ENCODE data around the gene PRICKLE1. TPM values are rescaled to one million over a fixed set of nuclear protein-coding genes. Genes with fewer than 3 reads are reported as not detected.

Gene PRICKLE1
- total RNA-seq, 3 donors from 2014 or later (not counting 1 experiment from before 2014, with no cell fraction given): 0.15 to 0.34 TPM; not detected in 1

DNA sequence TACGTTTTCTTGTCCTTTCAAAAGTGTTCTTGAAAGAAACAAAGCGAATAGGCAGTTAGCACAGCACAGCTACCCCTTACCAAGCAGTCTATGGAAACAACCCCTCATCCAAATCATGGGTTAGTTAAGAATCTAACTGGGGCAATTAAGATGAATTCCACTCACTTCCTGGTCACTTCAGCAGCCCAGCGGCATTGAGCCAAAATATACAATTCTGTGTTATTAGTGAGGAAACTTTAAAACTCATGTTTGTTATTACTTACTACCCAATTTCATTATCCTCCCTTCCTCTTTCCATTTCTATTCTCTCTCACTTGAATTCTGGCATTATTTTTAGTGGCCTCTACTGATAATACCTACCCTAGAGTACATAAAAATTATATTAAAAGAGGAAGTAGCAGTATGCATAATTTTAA is 142.2 kb downstream of the PRICKLE1 start:
- no peak for DNase-seq
- Histone ChIP-seq H3K4me1 (ENCODE audit: control insufficient read depth, insufficient read depth, low read length) (no peaks in the 10 kb centered on the region), H3K36me3 (ENCODE audit: control insufficient read depth, insufficient read depth, low read length) (peaks cover 25% of the 10 kb centered on the region), H3K4me3 (ENCODE audit: low read length) (no peak overlapping the region), H3K27ac (ENCODE audit: low read length) (no peak overlapping the region), H3K9me3 (ENCODE audit: control insufficient read depth, insufficient read depth, low read length) (peaks cover 3% of the 10 kb centered on the region), H3K27me3 (ENCODE audit: control insufficient read depth, insufficient read depth, low read length) (no peaks in the 10 kb centered on the region)
- WGBS (ENCODE audit: insufficient coverage): 100% methylated on average over 1 of the region's 3 CpGs
- H3K27me3 Mint-ChIP-seq (ENCODE audit: low read depth in 2 of 2): no peaks in the 10 kb centered on the region
- no peaks in the 10 kb centered on the region for H3K9me3 Mint-ChIP-seq
- H3K36me3 Mint-ChIP-seq: peaks cover 20% of the 10 kb centered on the region
- intact Hi-C loops (cut with micrococcal nuclease): no loop called here
- H3K4me1 Mint-ChIP-seq: no peaks in the 10 kb centered on the region
- no peak overlapping the region for H3K4me3 Mint-ChIP-seq
- TF ChIP-seq, protein P1, sequence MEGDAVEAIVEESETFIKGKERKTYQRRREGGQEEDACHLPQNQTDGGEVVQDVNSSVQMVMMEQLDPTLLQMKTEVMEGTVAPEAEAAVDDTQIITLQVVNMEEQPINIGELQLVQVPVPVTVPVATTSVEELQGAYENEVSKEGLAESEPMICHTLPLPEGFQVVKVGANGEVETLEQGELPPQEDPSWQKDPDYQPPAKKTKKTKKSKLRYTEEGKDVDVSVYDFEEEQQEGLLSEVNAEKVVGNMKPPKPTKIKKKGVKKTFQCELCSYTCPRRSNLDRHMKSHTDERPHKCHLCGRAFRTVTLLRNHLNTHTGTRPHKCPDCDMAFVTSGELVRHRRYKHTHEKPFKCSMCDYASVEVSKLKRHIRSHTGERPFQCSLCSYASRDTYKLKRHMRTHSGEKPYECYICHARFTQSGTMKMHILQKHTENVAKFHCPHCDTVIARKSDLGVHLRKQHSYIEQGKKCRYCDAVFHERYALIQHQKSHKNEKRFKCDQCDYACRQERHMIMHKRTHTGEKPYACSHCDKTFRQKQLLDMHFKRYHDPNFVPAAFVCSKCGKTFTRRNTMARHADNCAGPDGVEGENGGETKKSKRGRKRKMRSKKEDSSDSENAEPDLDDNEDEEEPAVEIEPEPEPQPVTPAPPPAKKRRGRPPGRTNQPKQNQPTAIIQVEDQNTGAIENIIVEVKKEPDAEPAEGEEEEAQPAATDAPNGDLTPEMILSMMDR (IDR thresholded peaks at IDR 0.05): no peak
- no peak overlapping the region for H3K27ac Mint-ChIP-seq
- no peak for ATAC-seq

DNA sequence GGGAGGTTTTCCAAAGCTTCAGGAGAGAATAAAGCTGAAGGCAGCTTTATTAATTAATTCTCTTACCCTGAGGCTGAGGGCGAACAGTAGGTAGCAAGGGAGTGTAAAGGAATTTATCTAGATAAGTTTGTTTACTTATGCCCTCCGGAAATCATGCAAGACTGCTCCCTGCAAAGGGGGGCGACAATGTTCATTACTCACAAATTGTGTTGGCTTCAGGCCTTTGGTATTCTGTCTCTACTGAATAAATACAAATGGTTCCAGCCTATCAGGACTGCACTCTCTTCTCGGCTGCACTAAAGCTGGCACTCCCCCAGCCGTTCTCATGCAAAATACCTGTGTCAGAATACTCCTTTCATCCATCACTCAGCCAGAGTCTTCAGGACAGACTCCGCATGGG is 142.8 kb downstream of the PRICKLE1 start:
- Mint-ChIP-seq H3K4me3 (no peak overlapping the region), H3K4me1 (no peaks in the 10 kb centered on the region), H3K36me3 (peaks cover 20% of the 10 kb centered on the region), H3K27ac (no peak overlapping the region), H3K27me3 (ENCODE audit: low read depth in 2 of 2) (no peaks in the 10 kb centered on the region), H3K9me3 (no peaks in the 10 kb centered on the region)
- H3K4me1 ChIP-seq (ENCODE audit: control insufficient read depth, insufficient read depth, low read length): no peaks in the 10 kb centered on the region
- intact Hi-C loops (cut with micrococcal nuclease): no loop called here
- no peak overlapping the region for H3K4me3 ChIP-seq (ENCODE audit: low read length)
- TF ChIP-seq, protein P1 (IDR thresholded peaks at IDR 0.05): no peak
- ATAC-seq (no peak), DNase-seq (no peak)
- H3K27ac ChIP-seq (ENCODE audit: low read length): no peak overlapping the region
- WGBS (ENCODE audit: insufficient coverage): 93% methylated on average over 5 of the region's 6 CpGs
- peaks cover 31% of the 10 kb centered on the region for H3K36me3 ChIP-seq (ENCODE audit: control insufficient read depth, insufficient read depth, low read length)
- H3K27me3 ChIP-seq (ENCODE audit: control insufficient read depth, insufficient read depth, low read length): no peaks in the 10 kb centered on the region
- H3K9me3 ChIP-seq (ENCODE audit: control insufficient read depth, insufficient read depth, low read length): peaks cover 3% of the 10 kb centered on the region

DNA sequence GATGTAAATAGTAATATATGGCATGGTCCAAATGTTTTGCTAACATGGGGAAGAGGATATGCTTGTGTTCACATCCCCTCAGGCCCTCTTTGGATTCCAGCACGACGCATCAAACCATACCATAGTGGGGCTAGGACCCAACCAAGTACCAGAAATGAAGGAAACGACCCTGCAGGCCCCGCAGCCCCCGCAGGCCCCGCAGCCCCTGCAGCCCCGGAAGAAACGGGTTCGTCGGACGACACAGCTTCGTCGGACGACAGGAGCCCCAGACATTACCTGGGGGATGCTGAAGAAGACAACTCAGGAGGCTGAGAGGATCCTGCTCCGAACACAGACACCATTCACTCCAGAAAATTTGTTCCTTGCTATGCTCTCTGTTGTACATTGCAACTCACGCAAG is 143.7 kb downstream of the PRICKLE1 start:
- intact Hi-C loops (cut with micrococcal nuclease): no loop called here

More for the DNA sequence above, 143.7 kb downstream of the PRICKLE1 start:
- Mint-ChIP-seq H3K4me3 (no peak overlapping the region), H3K36me3 (peaks cover 20% of the 10 kb centered on the region), H3K9me3 (no peaks in the 10 kb centered on the region), H3K4me1 (peaks cover 0 to 4% of the 10 kb centered on the region in 2 donors), H3K27ac (peak overlapping the region in 1 of 2 donors; percentile 54), H3K27me3 (ENCODE audit: low read depth in 2 of 2) (no peaks in the 10 kb centered on the region)
- ATAC-seq (no peak), DNase-seq (no peak)
- peaks cover 39% of the 10 kb centered on the region for H3K36me3 ChIP-seq (ENCODE audit: control insufficient read depth, insufficient read depth, low read length)
- no peaks in the 10 kb centered on the region for H3K27me3 ChIP-seq (ENCODE audit: control insufficient read depth, insufficient read depth, low read length)
- TF ChIP-seq, protein P1 (IDR thresholded peaks at IDR 0.05): no peak
- no peak overlapping the region for H3K27ac ChIP-seq (ENCODE audit: low read length)
- H3K9me3 ChIP-seq (ENCODE audit: control insufficient read depth, insufficient read depth, low read length): peaks cover 3% of the 10 kb centered on the region
- H3K4me1 ChIP-seq (ENCODE audit: control insufficient read depth, insufficient read depth, low read length): no peaks in the 10 kb centered on the region
- WGBS (ENCODE audit: insufficient coverage): 98% methylated on average over 16 of the region's 16 CpGs
- H3K4me3 ChIP-seq (ENCODE audit: low read length): no peak overlapping the region

Data from natural killer cell (primary cell).